Measurements from ENCODE around the gene THEM4. TPM values are rescaled to one million over a fixed set of nuclear protein-coding genes. Genes with fewer than 3 reads are reported as not detected.

Gene THEM4
- 12.0 and 13.8 TPM in 2 replicates for total RNA-seq

DNA sequence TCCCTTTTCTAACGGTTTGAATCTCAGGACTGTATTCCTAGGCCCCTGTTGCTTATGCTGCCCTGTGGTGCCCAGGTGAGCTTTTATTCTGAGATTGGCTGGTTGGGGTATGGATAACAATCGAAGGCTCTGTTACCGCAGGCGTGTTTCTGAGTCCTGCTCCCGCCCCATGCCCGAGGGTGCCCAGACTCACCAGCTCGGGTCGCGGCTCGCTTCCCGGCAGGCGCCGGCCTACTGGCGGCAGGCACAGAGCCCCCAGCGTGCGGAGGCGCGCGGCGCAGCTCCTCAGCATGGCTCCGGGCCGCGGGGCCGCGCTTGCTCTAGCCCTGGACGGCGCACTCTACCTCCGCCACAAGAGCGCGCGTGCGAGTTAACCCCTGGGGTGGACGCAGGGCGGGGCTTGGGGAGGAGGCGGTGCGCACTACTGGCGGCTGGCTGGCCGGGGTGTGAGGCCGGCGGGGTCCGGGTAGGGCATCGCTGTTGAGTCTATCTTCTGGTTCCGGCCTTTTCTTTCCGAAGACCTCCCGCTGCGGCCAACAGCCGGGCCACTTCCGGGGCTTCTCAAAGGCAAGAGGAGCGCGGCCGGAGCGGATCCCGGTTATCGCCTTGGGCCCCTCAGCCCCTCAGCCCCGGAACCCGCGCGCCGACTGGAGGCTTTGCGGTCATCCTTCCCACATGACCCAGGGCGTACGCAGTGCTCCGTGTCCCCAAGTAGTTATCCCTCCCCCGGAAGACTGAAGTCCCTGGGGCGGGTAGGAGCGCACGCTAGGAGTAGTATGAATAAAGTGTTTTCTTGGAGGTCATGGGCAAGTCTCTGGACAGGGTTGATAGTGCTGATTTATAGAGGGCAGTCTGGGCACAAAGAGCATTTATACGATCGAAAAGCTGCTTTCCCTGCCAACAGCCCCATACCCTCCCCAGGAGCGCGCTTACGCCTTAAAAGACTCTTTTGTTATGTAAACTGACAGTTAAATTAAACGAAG, at the start of gene THEM4:
TSS of gene THEM4 (minus strand) at position 345 of the 983 bp plus-strand sequence. CDS start at position 292, 53 bp downstream.
- DNase-seq (ENCODE audit: extremely low read depth, low read depth, low spot score) = no peak

DNA sequence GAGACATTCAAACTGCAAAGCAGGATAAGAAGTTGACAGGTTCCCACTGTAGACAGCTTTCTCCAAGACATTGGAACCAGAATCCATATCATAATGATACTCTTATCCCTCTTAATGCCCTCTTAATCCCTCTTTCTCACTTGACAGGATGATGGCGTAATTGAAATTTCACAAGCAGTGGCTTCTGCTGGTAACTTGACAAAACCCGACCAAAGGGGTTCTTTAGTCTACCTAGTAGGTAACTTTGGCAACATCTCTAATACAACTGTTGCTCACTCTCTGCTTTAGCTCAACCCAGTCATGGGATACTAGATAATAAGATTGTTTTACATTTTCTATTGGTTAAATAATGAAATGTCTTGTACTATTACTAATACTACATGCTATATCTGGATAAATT, 49.6 kb upstream of the THEM4 start:
- no peak for DNase-seq (ENCODE audit: extremely low read depth, low read depth, low spot score)

DNA sequence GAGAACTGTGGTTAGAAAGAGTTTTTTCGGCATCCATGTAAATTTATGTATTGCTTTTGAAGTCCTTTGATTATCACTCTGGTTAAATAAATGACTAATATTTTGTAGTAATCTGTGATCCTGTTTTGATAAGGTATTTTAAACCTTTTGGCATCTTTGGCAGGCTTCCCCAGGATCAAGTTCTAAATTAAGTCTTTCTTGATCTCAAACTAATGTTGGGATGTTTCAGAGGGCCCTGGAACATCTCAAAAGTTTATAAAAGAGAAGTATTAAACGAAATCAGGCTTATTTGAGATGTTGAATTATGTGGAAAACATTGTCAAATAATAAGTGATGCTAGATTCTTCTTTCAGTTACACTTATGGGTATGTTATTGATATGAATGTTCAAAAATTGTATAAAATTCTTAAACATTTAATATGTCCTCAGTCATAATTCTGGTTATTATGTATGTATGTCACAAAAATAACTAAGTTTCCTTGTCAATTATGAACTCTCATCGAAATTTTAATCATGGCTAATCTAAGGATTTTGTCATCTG, 47.7 kb upstream of the THEM4 start:
- no peak for DNase-seq (ENCODE audit: extremely low read depth, low read depth, low spot score)

DNA sequence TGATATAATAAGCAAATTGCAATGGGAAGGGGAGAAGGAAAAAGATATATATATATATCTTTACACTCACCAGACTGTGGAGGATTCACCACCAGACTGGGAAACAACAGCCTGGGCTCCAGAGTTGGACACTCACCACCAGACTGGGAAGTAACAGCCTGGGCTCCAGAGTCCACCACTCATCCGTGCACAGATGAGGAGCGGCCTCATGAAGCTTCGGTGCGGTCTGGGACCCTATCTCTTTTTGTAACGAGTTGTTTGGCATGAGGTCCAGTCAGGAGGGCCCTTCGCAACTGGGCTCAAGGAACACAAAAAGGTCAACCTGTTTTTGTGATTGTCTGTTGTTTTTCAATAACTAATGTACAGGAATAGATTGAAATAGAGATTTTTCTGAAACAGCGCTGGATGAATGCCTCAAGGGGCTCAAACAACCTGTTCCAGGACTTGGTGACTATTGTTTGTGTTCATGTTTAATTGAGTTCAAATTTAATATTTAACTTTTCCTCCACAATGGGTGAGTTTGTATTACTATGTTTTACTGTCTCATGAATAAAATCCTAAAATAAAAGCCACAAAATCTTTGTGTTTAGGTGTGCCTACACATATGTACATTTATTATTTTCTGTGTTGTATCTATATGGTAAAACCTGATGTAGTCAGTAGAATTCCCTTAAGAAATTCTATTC, 44.2 kb upstream of the THEM4 start:
- DNase-seq (ENCODE audit: extremely low read depth, low read depth, low spot score) = no peak

DNA sequence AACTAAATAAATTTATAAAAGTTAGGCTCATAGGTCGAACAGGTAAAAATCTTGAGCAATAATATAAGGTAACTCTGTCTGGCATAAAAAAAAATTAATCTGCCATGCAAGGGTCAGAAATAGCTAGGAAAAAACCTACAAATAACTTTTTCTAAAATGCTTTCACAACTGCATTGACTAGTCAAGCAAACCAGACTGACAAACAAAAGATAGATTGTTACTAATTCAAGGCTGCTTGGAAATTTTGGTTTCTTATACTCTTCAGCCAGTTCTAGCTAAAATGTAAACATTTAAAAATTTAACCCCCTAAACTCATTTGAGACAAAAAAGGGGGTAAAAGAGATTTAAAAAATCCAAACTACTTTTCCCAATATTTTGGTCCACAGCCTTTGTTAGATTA, 43.5 kb upstream of the THEM4 start:
- DNase-seq (ENCODE audit: extremely low read depth, low read depth, low spot score) = no peak

DNA sequence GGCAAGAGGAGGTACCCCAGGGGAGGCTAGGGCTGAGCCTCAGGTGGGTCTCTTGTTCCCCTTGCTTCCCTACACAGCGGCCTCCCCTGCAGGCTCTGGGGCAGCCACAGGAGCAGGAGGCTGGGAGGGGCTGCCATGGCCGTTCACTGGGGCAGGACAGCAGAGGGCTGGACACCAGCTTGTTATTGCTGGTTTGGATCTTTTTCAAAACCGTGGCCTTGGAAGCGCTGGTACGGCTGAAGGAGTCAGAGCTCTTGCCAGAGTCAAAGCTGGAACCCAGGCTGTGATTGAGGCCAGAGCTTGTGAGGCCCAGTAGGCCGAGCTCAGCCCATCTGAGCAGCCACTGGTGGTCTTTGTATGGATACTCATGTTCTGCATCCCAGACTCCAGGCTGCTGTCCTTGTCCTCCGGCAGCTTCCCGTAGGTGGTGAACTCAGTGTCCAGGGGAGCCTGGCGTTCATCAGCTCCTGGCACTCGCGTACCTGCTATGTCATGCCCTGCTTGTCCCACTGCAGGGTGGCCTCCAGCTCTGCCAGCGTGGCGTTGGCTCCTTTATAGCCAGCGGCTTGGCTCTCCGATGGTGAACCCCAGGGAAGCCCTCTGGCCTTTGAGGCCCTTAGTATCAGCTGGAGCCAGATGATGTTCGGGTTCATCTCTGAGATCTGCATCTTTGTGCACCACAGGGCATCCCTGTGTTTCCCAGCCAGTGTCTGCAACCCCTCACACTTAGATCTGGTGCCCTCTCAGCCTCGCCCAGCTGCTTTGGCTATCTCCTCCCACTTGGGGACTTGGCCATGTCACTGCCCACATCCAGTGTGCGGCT, 40.3 kb upstream of the THEM4 start:
- DNase-seq (ENCODE audit: extremely low read depth, low read depth, low spot score) = no peak

DNA sequence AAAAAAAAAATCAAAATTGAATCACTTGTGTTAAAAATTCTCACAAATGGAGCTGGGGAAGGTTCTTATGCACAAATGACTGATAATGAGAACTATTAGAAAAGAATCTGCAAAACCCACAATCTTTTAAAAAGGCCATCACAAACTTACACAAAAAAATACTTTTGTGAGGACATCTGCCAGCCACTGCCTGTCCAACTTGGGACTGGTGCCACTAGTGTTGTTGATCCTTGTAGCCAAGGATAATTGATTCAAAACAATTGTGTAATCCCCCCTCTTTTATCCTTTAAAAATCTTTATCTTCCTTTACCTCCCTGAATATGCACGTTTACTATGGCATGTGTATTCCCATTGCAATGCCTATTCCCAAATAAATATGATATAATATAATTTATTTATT, 39.2 kb upstream of the THEM4 start:
- no peak for DNase-seq (ENCODE audit: extremely low read depth, low read depth, low spot score)

DNA sequence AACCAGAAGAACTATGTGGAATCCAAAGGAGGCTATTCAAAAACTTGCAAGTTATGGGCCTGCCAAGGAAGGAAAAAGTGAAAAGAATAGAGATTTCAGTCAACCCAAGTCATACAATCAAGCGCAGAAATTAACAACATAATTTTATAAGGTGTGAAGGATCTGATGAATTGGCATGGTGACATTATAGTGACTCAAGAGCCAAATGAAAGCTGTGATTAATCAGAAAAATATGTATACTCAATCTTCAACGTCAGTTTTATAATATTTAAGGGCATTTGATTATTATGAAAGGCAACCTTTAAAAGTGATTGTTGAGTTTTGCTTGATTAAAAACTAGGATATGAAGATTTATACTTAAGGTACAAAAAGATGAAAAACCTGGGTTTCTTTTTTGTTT, 37.8 kb upstream of the THEM4 start:
- DNase-seq (ENCODE audit: extremely low read depth, low read depth, low spot score) = no peak

DNA sequence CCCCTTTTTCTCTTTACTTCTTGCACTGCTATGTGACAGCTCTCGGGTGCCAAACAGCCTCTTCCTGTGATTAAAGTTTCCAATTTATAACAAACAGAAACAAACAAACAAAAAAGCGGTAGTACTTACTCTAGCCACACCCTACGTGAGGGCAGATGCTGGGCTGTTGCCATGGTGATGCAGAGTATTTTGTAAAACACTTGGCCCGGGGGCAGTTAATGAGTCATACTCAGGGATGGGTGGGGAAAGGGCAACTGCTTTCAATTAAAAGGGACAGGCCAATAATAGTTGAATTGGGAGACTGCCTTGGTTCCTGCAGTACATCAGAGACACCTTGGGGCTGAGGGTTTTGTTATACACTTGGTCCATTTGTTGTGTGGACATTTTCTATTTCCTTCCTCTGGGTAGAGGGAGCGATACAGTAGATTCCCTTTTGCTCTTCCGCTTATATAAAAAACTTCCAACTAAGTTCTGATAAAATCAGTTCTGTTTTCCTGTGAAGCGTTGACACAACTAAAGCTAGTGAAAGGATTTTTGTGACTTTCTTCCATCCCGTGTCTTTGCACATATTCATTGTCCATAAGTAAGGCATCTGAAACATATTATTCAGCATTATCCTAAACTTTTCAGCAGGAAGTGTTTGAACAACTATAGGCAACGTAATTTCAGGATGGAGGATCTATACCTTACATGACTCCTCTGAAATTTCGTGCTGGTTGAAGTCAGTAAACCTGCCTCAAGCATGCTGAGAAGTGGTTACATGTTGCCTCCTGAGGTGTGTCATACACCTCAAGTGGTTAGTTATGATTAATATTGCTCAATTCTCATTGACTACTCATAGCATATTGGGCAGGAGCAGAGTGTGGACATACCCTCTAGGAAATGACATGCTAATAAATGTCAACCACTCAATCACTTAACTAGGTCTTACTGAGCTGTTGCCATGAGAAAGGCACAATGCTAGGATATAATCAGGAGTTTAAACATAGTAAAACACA, 36.7 kb upstream of the THEM4 start:
- DNase-seq (ENCODE audit: extremely low read depth, low read depth, low spot score) = peak; percentile 88

DNA sequence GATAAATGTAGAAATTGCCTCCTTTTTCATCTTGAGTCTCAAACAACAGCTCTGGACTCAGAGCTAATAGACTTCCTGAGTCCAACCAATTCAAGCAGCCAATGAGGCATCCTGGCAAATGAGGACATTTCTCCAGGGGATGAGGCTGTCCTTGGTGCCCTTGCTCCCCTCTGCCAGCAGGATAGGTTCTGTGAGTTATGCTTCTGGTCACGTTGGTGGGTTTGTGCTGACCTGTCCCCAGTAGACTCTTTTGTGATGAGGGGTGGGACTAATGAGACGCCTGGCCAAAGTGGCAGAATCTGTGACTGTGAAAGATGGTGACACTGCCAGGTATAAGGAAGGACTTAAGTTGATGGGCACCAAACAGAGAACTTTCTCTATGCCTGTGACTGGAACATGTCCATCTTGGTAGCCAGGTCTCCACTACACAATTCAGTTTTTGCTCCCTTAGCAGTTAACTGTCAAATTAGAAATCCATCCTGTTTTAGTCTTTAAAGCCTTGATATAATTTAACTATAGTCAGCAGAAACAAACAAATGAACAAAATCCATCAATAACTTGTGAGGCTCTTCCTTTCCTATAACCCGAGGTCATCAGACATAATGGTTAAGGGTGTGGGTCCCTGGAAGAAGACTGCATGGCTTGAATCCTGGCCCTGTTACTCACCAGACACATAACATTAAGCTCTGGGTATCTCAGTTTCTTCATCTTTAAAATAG, 35.7 kb upstream of the THEM4 start:
- no peak for DNase-seq (ENCODE audit: extremely low read depth, low read depth, low spot score)

DNA sequence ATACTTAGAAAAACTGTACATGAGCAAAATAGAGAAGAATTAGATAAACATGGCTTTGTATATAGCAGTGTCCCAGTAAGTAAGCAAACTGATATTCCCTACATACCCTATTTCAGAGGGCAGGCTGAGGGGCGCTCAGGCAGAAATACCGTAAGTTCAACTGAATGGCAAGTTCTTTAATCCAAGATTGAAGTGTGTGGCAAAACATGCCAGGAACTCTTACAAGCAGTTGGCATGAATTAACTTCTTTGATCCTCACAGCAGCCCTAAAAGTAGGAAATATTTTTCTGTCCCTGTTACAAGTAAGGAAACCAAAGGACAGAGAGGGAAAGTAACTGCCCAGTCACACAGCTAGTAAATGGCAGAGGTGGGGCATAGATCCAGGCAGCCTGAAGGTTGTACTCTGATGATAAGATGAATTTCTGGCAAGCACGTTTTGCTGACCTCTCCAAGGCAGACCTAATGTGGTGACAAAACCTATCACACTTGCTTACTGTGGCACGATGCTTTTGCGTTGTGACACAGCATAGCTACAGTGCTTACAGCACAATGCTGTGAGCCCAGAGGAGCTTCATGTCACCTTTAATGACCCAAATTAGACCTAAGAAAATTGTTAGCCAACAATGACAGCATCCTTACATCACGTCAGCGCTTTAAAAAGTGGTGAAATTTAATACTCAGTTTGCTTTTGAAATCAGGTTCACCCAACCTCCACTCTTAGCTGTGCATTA, 35.0 kb upstream of the THEM4 start:
- DNase-seq (ENCODE audit: extremely low read depth, low read depth, low spot score) = no peak

DNA sequence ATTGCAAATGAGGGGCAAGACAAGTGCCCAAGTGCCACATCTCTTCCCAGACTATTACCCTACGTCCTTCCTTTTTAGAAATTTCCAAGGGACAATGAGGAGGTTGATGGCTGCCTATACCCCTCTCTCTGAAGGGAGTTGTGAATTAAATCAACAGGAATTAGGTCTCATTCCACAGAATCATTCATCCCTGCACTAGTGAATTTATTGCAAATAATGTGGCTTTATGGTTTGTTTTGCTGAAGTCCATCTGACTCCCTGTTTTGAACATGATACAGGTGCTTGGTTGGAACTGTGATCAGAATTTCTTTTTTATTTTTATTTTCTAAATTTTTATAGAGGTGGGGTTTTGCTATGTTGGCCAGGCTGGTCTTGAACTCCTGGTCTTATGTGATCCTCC, 34.3 kb upstream of the THEM4 start:
- DNase-seq (ENCODE audit: extremely low read depth, low read depth, low spot score) = no peak

DNA sequence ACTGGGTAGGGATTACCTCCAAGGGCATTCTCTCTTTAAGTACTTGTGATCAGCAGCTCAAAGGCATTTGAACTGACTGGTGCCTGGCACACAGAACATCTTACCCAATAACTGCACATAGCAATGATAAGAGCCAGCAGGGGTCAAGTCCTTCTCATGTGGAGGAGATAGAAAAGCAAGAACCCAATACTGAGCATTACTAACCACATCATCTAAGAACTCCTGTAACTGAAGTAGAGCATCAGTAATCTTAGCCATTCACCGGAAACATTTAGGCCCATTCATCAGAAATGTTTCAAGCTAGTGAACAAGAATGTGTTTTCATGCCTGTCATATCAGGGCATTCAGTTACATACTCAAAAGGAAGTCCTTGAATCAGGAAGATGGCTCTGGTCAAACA, 33.6 kb upstream of the THEM4 start:
- no peak for DNase-seq (ENCODE audit: extremely low read depth, low read depth, low spot score)

DNA sequence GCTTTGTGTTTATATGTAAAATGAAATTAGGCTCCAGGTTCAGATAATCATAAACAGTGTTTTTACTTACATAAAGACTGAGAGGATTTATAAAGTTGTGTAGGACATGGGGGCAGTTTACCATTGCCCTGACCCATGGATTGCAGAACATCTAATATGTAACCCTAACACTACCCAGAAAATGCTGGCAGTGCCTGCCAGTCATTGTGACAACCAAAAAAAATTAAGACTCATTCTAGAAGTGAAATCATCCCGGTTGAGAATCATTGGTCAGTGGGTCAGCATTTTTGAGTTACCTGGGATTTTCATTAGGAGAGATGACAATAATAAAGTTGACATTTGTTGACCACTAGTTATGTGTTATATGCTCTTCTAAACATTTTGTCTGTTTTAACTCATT, 31.2 kb upstream of the THEM4 start:
- no peak for DNase-seq (ENCODE audit: extremely low read depth, low read depth, low spot score)

DNA sequence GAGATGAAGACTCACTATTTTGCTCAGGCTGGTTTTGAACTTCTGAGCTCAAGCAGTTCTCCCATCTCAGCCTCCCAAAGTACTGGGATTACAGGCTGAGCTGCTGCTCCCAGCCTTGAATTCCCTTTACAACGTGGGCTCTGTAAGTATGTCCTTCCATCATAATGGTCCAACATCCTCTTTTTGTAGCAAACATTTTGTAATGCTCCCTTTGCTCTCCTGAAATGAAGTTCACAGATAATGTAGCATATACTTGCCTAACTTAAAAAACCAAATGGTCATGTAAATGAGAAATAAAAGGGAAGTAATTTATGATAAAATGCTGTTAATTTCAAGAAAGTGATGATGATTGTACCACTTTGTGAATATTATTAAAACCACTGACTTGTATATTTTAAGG, 30.5 kb upstream of the THEM4 start:
- DNase-seq (ENCODE audit: extremely low read depth, low read depth, low spot score) = no peak

DNA sequence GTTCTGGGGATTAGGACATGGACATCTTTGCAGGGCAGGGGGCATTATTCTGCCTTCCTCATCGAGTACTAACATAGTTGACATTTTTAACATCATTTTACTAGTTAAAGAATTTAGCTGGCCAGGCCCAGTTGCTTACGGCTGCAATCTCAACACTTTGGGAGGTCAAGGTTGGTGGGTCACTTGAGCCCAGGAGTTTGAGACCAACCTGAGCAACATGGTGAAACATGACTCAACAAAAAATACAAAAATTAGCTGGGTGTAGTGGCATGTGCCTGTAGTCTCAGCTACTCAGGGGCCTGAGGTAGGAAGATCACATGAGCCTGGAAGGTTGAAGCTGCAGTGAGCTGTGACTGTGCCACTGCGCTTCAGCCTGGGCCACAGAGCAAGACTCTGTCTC, 29.8 kb upstream of the THEM4 start:
- no peak for DNase-seq (ENCODE audit: extremely low read depth, low read depth, low spot score)

DNA sequence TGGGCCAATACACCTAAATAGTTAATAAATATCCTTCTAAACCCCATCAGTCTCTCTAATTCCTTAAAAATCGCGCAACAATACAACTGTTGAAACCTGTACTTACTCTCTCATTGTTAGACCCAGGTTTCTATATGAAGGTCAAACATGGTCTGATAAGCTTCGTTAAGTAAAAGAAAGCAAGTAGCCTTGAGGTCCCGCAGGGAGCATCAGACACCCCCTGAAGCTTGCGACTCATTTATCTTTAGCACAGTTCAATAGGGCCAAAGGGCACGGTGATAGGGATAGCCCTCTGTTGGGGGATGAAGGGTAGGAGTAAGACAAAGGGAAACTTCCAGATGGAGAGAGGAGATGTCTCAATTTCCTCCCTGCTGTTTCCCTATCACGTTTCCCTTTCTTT, 27.3 kb upstream of the THEM4 start:
- DNase-seq (ENCODE audit: extremely low read depth, low read depth, low spot score) = no peak

DNA sequence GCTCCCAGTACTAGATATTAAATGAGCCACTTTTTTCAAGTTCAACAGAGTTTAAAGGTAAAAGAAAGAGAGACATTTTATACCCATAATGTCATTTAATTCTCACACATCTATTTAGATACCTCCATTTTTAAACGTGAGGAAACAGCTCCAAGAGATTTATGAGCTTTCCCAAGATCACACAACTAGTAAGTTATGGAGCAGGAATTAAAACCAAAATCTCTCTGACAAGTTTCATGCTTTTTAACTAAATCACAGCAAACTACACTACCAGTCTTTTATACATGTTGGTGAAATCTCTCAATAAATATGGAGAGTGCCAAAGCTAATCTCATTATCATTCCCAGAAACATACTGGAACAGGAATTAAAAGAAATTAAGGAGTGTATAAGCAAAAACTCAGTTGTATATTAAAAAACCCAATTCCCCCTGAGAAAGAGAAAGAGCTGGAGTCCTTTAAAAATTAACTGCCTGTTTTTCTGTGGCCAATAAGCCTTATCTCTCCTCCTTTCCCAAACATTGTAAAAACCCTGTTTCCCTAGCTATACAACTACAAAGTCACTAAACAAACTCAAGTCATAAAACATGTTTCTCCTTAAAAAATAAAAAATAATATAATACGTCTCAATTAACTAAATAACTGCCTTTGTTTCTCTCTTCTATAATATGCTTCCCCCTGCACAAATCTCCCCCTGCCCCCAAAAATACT, 26.7 kb upstream of the THEM4 start:
- no peak for DNase-seq (ENCODE audit: extremely low read depth, low read depth, low spot score)

Data from glomerular endothelial cell (primary cell).